ENCODE results near the gene CHN2.
"Not testable (repeated sequence)": the region's sequence is repeated elsewhere in the genome, so short reads cannot be mapped to it uniquely, and the experiment has no call there.

CHN2 gene

GRCh38 chr7:29511337-29511736 is 316.8 kb downstream of the CHN2 start:
- Histone ChIP-seq H3K27me3 (no peaks in the 10 kb centered on the region), H3K4me1 (no peaks in the 10 kb centered on the region), H3K36me3 (no peaks in the 10 kb centered on the region), H3K9me3 (no peaks in the 10 kb centered on the region), H3K4me3 (ENCODE audit: low read depth, low read length) (no peak overlapping the region)
- TF ChIP-seq CTCF (IDR thresholded peaks at IDR 0.05; ENCODE audit: low read depth, low read length): no peak
- no peak for DNase-seq

- H3K36me3 ChIP-seq: no peaks in the 10 kb centered on the region
- no peak for TF ChIP-seq CTCF (IDR thresholded peaks at IDR 0.05; ENCODE audit: low read depth, low read length)
- no peak overlapping the region for H3K4me3 ChIP-seq (ENCODE audit: low read depth, low read length)
- DNase-seq: no peak
- no peaks in the 10 kb centered on the region for H3K4me1 ChIP-seq
- H3K9me3 ChIP-seq: no peaks in the 10 kb centered on the region
- H3K27me3 ChIP-seq: no peaks in the 10 kb centered on the region
Measured at GRCh38 chr7:29511851-29512250, 317.3 kb downstream of the CHN2 start.

GRCh38 chr7:29516491-29516890 is 321.9 kb downstream of the CHN2 start:
- Histone ChIP-seq H3K9me3 (no peaks in the 10 kb centered on the region), H3K4me1 (no peaks in the 10 kb centered on the region), H3K4me3 (ENCODE audit: low read depth, low read length) (no peak overlapping the region), H3K27me3 (no peaks in the 10 kb centered on the region; the same call in 1 of the 2 replicates), H3K36me3 (no peaks in the 10 kb centered on the region)
- DNase-seq: no peak
- TF ChIP-seq CTCF (IDR thresholded peaks at IDR 0.05; ENCODE audit: low read depth, low read length): no peak

GRCh38 chr7:29518616-29519015 is 324.0 kb downstream of the CHN2 start:
- H3K4me3 ChIP-seq (ENCODE audit: low read depth, low read length): no peak overlapping the region
- DNase-seq: no peak

GRCh38 chr7:29523728-29524127 is 329.2 kb downstream of the CHN2 start:
- Histone ChIP-seq H3K36me3 (no peaks in the 10 kb centered on the region), H3K4me3 (ENCODE audit: low read depth, low read length) (no peak overlapping the region), H3K9me3 (no peaks in the 10 kb centered on the region), H3K4me1 (no peaks in the 10 kb centered on the region), H3K27me3 (no peaks in the 10 kb centered on the region)
- TF ChIP-seq CTCF (IDR thresholded peaks at IDR 0.05; ENCODE audit: low read depth, low read length): no peak
- no peak for DNase-seq

More at GRCh38 chr7:29518616-29519015, 324.0 kb downstream of the CHN2 start:
- Histone ChIP-seq H3K9me3 (no peaks in the 10 kb centered on the region), H3K4me1 (no peaks in the 10 kb centered on the region), H3K36me3 (no peaks in the 10 kb centered on the region), H3K27me3 (no peaks in the 10 kb centered on the region; the same call in 1 of the 2 replicates)
- TF ChIP-seq CTCF (IDR thresholded peaks at IDR 0.05; ENCODE audit: low read depth, low read length): no peak

GRCh38 chr7:29527505-29528108 is 333.0 kb downstream of the CHN2 start:
- no peak for DNase-seq
- Histone ChIP-seq H3K4me1 (no peaks in the 10 kb centered on the region), H3K4me3 (ENCODE audit: low read depth, low read length) (no peak overlapping the region), H3K9me3 (no peaks in the 10 kb centered on the region), H3K27me3 (no peaks in the 10 kb centered on the region), H3K36me3 (no peaks in the 10 kb centered on the region)
- no peak for TF ChIP-seq CTCF (IDR thresholded peaks at IDR 0.05; ENCODE audit: low read depth, low read length)

- H3K9me3 ChIP-seq; H3K27me3 ChIP-seq; DNase-seq; H3K4me1 ChIP-seq; H3K4me3 ChIP-seq (ENCODE audit: low read depth, low read length); H3K36me3 ChIP-seq: not testable (repeated sequence)
Measured at GRCh38 chr7:29528526-29528925, 334.0 kb downstream of the CHN2 start.
